ENCODE data around the gene URM1.

The URM1 gene

DNA sequence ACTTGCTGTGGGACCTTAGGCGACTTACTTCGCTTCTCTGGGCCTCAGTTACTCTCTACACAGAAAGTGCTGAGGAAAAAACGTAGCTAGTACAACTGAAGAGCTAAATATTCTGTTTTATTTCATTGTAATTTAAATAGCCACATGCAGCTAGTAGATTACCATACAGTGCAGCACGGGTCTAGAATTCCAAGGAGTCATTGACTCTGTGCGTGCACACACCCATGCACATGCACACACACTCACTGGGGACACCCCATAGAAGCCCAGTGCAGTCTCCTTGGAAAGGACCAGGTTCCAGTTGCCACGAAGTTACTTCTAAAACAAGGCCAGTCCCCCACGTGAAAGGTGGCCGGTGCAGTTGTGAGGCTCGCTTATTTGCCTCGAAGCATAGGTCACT is 17.0 kb downstream of the URM1 start:
- DNase-seq = no peak

DNA sequence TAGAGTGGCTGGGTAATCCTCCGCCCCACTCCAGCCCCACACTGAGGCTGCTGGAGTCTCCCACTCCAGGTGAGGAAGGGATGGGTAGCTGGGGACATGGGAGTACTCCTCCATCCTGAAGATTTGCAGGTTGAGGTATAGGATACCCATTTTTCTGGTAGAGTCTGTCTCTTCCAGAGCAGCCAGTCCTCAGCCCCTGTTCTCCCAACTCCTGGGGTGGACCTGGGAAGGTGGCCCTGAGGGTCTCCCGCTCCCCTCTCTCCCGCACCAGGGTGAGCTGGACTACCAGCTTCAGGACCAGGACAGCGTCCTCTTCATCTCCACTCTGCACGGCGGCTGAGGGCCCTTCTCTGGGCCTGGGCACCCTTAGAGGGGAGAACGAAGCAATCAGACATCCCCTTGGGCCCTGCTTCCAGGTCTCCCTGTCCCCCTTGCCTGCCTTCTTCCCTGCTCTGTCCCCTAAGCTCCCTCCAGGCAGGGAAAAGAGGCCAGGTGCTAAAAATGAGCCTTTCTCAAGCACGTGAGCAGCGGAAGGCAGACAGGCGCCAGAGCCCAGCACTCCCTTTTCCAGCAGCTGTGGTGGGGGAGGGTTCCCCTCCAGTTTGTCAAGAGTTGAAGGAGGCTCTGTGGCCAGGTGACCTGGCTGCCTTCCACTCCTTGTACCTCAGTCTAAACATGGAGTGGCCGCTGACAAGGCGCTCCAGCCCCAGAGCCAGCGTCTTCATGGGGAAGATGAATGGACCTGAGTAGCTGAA is 18.4 kb downstream of the URM1 start:
- DNase-seq = no peak

DNA sequence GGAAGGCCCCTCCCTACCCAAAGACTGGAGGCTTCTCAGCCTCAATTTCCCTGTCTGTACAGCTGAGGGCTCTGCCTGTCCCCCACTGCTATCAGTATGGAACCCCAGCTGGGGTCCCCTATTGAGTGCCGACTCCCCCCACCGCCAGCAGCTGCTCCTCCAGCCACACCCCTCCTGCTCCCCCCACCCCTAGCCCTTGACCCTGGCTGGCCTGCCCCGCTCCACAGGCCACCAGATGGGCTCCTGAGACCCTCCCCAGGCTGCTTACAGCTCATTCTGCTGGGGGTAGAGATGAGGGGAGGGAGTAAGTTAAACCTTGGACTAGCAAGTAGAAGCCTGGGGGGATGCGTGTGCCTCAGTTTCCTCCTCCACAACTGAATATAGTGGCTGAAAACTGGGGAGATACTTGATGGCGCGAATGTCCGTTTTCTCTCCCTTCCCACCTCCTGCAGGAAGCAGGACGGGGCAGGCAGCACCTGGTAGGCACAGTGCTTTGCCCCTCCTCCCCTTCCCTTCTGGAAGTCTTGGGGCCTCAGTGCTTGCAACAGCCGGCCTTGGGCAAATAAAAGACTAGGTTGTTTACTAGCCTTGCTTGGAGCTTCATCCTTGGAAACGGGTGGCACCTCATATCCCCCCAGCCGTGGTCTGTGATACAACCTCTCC is 19.1 kb downstream of the URM1 start:
- DNase-seq = no peak

DNA sequence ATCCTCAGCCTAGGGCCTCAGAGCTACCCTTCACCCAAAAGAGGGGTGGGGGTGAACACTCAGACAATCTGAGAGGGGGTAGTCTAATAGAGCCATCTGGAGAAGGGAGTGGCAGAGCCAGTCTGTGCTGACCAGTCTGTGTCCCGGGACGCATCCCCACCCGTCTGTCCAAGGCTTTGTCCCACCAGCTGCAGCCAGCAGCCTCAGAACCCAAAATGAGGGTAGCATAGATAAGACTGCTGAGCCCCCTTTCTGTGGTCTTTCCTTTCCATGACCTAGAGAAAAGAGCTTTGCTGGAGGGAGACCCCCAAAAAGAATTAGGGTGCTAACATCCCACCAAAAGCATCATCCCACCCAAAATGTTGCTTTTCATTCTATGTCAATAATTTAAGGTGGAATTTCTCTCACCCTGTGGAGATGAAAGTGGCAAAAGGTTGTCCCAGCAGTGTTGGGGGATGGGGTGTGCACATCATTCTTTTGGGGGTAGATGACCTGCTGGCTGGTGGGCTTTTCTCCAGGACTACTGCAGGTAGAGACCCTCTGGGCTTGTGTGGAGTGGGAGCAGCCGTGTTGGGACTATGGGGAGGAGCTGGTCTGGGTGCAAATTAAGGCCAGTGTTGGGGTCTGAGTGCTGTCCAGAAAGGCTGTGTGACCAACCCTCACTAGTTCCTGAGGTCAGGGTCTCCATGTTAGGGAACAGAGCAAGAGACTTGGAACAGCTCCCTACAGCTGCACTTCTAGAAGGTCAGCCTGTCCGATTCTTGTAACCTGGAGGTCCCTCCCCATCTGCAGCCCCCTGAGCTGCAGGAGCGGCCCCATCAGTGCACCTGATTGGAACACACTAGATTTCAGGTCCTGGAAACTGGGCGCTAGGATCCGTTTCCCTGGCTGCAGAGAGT is 19.9 kb downstream of the URM1 start:
- DNase-seq = no peak

DNA sequence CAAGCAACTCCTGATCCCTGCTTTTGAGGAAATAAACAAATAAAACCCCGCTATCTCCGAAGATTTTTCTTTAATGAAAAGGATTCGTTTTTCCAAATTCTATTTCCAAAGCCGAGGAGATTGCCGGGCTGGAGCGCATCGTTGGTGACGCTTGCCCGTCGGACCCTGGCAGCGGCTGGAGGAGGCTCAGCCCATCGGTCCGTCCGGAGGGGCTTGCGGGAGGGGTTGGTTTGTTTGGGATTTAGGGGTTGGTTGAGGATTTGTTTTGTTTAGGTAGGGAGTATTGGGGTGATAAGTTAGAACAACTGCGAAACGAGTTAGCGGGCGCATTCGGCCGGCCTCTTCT is 20.8 kb downstream of the URM1 start:
- no peak for DNase-seq

DNA sequence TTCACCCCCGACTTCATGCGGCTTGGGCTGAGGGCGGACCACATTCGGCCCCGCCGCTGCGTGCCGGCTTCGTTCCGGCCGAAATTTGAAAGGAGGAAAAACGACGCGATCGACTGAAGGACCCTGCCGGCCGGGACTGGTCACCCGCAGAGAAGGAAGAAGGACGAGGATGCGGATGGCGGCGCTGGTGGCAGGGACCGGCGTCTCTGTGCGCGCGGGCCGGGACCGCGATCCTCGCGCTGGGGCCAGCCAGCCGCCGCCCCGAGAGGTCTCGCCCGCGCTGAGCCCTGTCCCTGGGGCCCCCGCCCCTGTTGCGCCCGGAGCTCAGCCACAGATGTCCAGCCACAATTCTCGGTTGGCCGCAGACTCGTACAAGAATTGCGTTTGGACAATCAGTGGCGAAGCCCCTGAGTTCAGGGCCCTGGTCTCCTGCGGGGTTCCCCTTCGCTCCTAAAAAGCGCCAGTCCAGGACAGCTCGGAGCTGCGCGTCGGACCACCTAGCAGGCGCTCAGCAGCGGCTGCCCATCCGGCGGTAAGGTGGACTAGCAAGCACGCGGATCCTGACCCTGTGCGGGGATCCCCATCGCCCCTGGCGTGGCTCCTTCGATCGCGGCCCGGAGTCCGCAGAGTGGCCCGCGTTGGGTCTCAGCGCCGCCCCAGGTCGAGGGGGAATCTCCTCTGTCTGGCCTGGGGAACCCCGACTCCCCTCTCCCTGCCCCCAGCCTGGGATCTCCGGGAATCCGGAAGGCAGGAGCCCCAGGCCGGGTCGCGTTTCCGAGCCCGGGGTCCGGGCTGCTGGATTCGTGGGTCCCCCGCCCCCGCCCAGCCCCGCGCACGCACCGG is 21.3 kb downstream of the URM1 start:
- DNase-seq = no peak

DNA sequence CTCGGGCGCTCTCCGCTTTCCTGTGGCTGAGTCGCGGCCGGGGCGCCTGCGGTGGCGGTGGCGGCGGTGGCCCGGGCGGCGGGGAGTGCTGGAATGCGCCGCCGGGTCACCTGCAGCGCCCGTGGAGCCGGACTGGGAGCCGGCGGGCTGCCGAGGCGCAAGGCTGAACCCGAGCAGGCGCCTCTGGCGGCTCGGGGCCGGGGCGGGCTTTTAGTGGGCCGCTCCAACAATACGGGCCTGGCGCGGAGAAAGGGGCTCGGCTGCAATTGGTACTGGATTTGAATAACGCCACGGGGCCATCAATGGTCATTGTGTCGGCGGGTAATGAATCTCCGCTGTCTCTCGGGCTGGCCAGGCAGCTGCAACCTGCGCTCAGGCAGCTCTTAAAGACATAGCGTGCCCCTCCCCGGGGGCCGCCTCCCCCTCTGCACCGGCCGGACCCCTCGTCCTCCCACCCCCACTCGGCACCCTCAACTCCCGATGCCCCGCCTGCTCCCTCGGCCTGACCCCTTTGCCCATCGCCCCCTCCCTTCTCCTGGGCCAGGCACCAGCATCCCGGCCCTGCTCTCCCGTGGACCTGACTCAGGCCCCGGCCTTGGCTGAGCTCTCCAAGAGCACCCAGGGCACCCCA is 22.1 kb downstream of the URM1 start:
- no peak for DNase-seq

DNA sequence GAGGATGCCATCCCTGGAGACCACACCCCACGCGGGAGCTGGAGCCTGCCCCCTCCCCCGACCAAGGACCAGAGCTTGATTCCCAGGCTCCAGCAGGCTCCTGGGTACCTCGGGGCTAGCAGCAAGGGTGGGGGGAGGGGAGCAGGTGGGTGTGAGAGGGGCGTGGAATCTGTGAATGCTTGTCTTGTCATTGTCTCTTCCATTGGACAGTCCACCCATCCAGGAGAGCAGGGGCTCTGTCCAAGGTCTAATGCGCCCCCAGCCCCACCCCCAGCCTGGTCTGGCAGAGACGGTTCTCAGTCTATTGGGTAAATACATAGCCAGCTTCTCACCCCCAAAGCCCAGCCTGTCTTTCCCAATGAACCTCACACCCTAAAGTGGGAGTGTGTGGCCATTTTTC is 22.8 kb downstream of the URM1 start:
- no peak for DNase-seq

DNA sequence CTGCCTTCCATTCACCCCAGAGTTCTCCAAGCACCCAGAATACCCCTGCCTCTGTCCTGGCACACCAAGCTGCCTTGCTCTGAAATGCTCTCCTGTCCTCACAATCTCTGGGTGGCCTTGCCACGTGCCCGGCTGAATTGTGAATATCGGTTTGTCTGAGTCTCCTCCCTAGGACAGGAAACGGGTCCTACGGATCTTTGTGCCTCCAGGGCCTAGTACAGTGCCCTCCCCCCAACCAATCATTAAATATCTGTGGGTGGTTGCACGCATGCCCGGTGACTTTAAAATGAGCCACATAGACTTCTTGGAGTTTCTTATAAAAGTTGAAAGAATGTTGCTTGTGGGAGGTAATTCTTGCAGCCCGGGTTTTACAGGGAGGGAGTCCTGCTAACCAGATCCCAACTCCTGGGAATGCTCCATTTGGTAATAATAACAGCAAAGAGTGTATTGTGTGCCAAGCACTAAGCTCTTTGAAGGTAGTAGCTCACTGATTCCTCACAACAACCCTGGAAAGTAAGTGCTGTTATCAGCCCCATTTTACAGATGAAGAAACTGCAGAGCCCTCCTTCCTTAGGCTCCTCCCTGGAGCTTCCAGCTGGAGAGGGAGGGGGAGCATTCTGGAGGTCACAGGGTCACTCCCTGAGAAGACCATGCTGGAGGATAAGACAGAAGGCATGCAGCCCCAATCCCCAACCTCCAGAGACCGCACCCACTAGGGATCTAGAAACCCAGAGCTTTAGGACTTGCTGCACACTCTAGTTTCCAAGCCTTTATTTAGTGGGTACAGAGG is 23.4 kb downstream of the URM1 start:
- no peak for DNase-seq

DNA sequence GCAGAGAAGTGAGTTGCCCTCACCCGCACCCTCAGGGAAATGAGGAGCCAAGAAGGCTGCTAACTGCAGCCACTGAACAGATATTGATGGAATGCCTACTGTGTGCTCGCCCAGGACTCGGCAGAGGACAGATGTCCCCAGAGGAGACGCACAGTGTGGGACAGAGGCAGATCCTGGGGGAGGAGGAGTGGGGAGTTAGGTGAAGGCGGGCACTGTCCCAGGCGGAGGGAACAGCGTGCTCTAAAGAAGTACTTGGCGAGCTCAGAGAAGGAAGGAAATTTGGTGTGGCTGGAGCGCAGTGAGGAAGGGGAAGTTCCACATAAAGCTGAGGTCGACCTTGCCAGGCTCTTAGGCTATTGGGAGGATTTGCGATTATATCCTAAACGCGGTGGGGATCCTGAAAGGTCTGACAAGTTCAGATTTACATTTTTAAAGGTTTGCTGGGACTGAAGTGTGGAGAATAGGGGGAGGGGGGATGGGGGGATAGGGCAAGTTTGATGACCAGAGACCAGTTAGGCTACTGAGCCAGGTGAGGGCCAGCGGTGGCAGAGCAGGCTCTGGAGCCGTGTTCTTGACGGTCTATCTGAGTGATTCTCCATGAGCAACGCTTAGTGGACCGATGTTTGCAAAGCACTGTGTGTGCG is 25.9 kb downstream of the URM1 start:
- no peak for DNase-seq

DNA sequence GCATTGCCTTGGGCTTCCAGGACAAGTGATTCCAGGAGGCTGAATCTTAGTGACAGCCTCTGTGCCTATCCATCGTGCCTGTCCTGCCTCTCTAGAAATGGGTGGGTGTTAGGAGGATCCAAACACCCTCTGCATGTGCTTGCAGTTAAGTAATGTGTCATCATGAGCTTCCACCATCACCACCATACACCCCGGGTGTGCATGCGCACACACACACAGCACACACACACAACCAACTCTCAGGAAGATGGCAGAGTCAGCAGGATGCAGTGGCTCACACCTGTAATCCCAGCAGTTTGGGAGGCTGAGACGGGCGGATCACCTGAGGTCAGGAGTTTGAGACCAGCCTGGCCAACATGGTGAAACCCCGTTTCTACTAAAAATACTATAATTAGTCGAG is 26.7 kb downstream of the URM1 start:
- DNase-seq = no peak

DNA sequence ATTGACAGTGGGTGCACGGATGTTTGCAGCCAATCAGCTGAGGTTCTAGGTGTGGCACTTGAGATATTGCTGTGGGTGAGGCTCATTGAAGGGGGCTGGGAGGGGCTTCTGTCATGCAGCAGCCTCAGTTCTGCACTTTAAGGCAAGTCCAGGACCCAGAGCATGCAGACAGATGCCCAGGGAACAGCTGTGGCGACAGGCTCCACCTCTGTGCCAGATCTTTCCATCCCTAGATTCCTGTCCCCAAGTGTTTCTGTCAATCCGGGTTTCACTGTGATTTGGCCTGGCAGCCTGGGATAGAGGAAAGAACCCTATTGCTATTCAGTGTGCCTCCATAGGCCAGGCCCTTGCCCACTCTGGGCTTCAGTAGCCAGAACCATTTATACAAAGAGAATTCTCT is 28.7 kb downstream of the URM1 start:
- DNase-seq = no peak

DNA sequence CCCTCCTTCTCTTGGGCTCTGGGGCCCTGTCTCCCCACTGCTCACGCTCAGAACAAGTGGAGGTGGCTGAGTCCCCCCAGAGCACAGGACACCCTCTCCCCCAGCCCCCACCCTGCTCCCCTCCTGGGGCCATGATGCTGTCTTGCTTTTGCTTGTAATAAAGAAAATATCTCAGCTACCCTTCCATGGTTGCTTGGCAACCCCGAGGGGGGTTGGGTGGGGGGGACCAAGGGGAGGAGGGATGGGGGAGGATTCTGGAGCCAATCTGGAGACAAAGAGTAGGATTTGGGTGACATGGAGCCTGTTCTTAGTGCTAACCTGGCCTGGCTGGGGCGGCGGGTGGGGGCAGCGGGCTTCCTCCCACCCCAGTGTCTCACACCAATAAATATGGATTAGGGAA is 33.4 kb downstream of the URM1 start:
- no peak for DNase-seq

DNA sequence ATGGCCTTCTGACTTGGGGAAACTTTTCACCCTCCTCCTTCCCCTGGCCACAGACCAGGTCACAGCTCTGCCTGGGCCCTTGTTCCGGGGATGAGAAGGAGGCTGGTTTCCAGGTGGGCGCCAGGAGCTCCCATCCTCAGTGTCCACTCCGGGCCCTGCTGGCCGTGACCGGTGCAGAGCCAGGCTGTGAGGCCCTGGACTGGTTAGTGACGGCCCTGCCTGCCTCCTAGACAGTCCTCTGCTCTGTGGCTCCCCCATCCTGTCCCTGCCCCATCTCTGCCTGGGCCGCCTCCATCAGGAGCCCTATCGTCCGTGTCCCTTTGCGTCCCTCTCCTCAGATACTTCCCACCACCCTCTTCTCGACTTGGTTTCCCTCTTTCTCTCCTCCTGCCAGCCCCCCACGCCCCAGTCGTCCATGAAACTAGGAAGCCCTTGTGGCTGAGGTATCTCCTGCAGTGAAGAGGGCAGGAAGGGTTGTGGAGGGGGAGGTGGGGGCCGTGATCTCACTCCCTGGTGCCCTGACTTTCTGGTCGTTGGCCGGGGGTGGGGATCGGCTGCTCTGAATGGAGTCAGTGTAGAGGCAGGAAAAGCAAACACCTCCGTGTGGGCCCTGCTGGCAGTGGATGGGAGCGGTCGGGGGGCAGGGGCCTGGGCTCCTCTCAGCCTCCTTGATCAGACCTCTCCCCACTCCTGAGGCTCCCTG is 34.1 kb downstream of the URM1 start:
- no peak for DNase-seq

DNA sequence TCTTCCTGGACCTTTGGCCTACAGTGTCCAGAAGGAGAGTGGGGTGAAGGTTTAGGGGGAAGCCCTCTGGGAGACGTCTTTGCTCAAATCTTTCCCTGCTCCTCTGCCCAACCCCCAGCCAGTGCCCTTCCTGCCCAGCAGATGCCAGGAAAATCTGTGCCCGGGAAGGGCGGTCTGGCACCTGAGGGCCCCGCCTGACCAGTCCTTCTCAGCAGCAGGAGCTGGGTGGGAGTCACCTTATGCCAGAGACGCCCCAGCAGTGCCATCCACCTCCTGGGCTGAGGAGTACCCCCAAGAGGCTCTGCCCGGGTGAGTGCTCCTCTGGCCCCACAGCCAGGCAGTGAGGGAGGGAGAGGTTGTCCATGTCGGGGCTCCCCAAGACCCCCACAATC is 34.6 kb downstream of the URM1 start:
- DNase-seq = no peak

DNA sequence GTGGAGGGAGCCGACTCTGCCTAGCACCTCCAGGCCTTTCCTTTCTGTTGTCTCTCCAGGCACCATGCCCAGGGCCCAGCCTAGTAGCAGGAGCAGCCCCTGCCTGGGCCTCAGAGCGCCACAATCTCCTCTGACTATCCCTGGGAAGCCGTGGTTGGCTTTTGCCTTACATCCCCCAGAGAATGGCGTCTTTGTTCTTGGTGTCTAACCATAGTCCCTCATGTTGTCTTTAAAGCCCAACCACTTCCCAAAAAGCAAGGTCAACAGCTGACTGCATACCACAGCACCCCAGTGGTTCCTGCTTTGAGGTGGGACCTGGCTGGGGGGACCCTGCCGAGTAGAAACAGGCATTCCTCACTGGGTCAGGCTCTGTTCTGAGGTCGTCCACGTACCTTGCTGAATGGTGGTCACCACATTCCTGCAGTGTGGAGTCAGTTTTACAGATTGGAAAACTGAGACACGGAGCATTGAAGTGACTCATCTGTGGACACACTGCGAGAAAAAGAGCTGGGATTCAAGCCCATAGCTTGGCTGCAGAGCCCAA is 35.7 kb downstream of the URM1 start:
- DNase-seq = no peak

DNA sequence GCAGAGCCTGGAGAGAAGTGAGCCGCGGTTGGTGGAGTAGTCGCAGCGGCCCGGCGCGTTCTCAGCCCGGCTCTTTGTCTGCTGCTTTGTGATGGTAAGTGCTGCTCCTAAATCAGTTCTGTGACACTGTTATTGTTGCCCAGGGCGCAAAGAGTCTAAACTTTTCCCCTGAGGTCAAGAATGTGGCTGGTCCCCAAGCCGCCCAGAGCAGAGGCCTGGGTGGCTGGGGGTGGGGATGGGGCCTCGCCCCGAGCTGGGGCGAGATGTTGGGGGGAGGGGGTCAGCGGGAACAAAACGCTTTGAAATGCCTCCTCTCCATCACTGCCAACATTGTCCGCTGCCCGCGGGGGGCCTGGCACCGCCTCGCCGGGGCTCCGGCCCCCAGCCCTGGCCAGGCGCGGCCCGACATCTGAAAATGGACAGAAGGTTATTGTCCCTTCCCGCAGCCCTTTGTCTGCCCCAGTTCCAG is 37.8 kb downstream of the URM1 start:
- DNase-seq = no peak

DNA sequence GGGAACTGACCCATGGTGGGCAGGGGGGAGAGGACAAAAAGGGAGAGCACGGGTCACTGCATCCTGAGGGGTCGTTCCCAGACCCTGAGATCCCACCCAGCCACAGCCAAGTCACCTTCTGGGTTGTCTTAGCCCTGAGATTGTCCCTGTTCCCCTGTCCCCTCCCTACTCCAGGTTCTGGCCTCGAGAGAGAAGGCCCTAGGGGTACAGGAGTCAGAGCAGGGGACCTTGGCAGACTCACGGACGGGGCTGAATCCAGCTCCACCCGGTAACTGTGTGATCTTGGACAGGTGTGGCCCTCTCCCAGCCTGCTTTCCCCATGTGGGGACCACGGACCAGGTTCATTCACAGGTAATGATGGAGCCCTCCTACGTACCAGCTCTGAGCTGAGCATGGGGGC is 38.3 kb downstream of the URM1 start:
- DNase-seq = no peak

DNA sequence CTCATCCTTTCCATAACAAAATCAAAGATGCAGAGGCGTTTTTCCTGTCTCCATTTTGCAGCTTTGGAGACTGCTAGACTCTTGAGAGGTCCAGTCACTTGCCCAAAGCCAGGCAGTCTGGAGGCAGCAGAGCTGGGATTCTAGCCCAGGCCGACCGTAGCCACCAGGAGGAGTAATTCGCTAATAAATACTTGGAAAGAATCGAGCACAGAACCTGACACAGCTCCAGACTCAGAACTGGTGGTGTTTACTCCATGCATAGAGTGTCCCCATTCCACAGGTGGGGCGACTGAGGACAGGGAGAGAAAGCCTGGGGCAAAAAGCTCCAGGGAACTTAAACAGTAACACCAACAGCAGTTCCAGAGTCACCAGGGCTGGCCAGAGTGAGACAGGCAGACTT is 38.8 kb downstream of the URM1 start:
- no peak for DNase-seq

Measured in stimulated activated CD4-positive, alpha-beta T cell treated with anti-CD3 and anti-CD28 coated beads, Interleukin-15, amount 100 ng/mL, for 24 hours (primary cell).